OCI-LY1 (cell line): ENCODE results near the gene CRB2.

Experiments used
- H2AFZ ChIP-seq: fragments of 200-600 bp; sonication (generic), shearing (Covaris generic); 2 replicates; pipeline ENCODE4 v1.6.0; 2014; ENCODE audit warnings: antibody characterized with exemption, mild to moderate bottlenecking, low read length
- H3F3A ChIP-seq: fragments of 200-600 bp; sonication (generic), shearing (Covaris generic); 2 replicates; pipeline ENCODE4 v1.6.0; 2014; ENCODE audit warnings: mild to moderate bottlenecking, antibody characterized with exemption, low read length, moderate library complexity; ENCODE audit not compliant: insufficient read depth
- H3K27ac ChIP-seq: fragments of 200-600 bp; sonication (generic); 2 replicates; pipeline ENCODE4 v1.5.1; 2014; ENCODE audit warnings: low read length, mixed run types, mild to moderate bottlenecking, low read depth; ENCODE audit not compliant: poor library complexity, severe bottlenecking
- H3K27me3 ChIP-seq: fragments of 200-600 bp; sonication (generic); 2 replicates; pipeline ENCODE4 v1.6.0; 2014; ENCODE audit warnings: antibody characterized with exemption, mild to moderate bottlenecking, low read length, moderate library complexity; ENCODE audit not compliant: insufficient read depth
- H3K36me3 ChIP-seq: fragments of 200-600 bp; sonication (generic); 2 replicates; pipeline ENCODE4 v1.6.1; 2014; ENCODE audit warnings: mild to moderate bottlenecking, antibody characterized with exemption, low read length, moderate library complexity, mixed read lengths; ENCODE audit not compliant: insufficient read depth
- H3K4me1 ChIP-seq: fragments of 200-600 bp; sonication (generic); 2 replicates; pipeline ENCODE4 v1.5.1; 2014; ENCODE audit warnings: mild to moderate bottlenecking, low read length, moderate library complexity; ENCODE audit not compliant: insufficient read depth, severe bottlenecking
- H3K4me2 ChIP-seq: fragments of 200-600 bp; sonication (generic), shearing (Covaris generic); 2 replicates; pipeline ENCODE4 v1.6.1; 2014; ENCODE audit warnings: low read length
- H3K4me3 ChIP-seq: fragments of 200-600 bp; sonication (generic); 2 replicates; pipeline ENCODE4 v1.5.1; 2014; ENCODE audit warnings: low read length, low read depth, mild to moderate bottlenecking, mixed read lengths; ENCODE audit not compliant: poor library complexity, severe bottlenecking
- H3K79me2 ChIP-seq: fragments of 200-600 bp; shearing (Covaris generic); 2 replicates; pipeline ENCODE4 v1.6.1; 2016; ENCODE audit warnings: mixed run types, low read length, mixed read lengths; ENCODE audit not compliant: insufficient read depth
- H3K9ac ChIP-seq: fragments of 200-600 bp; sonication (generic), shearing (Covaris generic); 2 replicates; pipeline ENCODE4 v1.6.1; 2014; ENCODE audit warnings: mild to moderate bottlenecking, low read length, mixed read lengths
- H3K9me2 ChIP-seq: fragments of 200-600 bp; sonication (generic), shearing (Covaris generic); 2 replicates; pipeline ENCODE4 v1.6.1; 2014; ENCODE audit warnings: low read depth, mild to moderate bottlenecking, low read length, mixed read lengths
- H3K9me3 ChIP-seq: fragments of 200-600 bp; shearing (Covaris generic); 2 replicates; pipeline ENCODE4 v1.6.1; 2014; ENCODE audit warnings: low read length, mixed read lengths
- H4K20me1 ChIP-seq: fragments of 200-600 bp; sonication (generic), shearing (Covaris generic); 2 replicates; pipeline ENCODE4 v1.6.0; 2016; ENCODE audit warnings: mild to moderate bottlenecking, low read length; ENCODE audit not compliant: insufficient read depth
- EZH2 ChIP-seq: fragments of 200-600 bp; sonication (generic), shearing (Covaris generic); IDR thresholded peaks from 2 replicates; pipeline ENCODE4 v1.8.0; 2017; ENCODE audit warnings: borderline replicate concordance, mixed run types, mild to moderate bottlenecking, antibody characterized with exemption, low read length, moderate library complexity, mixed read lengths
- TF ChIP-seq, protein P1 (sequence below): fragments of 200-600 bp; sonication (generic), shearing (Covaris generic); IDR thresholded peaks from 2 replicates; pipeline ENCODE4 v1.5.1; 2017; ENCODE audit warnings: mild to moderate bottlenecking, antibody characterized with exemption, low read length, moderate library complexity, mixed read lengths

The CRB2 gene

DNA sequence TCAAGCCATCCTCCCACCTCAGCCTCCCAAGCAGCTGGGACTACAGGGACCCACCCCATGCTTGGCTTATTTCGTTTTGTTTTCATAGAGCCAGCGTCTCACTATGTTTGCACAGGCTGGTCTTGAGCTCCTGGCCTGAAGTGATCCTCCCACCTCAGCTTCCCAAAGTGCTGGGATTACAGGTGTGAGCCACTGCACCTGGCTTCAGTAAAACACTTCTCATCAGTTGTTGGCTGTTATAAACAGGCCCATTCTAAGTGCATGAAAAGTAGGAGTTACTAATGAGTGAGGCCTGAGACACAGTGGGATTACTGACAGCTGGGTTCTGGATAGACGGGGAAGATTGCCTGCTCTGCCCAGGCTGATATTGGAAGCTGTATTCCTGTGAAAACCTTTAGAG lies 3.5 kb downstream of the CRB2 start:
- H3K9ac ChIP-seq, result no peak overlapping the region
- H3K4me3 ChIP-seq, result no peak overlapping the region
- no peaks in the 10 kb centered on the region for H3K9me2 ChIP-seq
- no peaks in the 10 kb centered on the region for H3K9me3 ChIP-seq
- no peaks in the 10 kb centered on the region for H3K27me3 ChIP-seq
- H4K20me1 ChIP-seq, result no peaks in the 10 kb centered on the region
- peaks cover 11% of the 10 kb centered on the region for H3K4me1 ChIP-seq
- TF ChIP-seq, protein P1, sequence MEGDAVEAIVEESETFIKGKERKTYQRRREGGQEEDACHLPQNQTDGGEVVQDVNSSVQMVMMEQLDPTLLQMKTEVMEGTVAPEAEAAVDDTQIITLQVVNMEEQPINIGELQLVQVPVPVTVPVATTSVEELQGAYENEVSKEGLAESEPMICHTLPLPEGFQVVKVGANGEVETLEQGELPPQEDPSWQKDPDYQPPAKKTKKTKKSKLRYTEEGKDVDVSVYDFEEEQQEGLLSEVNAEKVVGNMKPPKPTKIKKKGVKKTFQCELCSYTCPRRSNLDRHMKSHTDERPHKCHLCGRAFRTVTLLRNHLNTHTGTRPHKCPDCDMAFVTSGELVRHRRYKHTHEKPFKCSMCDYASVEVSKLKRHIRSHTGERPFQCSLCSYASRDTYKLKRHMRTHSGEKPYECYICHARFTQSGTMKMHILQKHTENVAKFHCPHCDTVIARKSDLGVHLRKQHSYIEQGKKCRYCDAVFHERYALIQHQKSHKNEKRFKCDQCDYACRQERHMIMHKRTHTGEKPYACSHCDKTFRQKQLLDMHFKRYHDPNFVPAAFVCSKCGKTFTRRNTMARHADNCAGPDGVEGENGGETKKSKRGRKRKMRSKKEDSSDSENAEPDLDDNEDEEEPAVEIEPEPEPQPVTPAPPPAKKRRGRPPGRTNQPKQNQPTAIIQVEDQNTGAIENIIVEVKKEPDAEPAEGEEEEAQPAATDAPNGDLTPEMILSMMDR, result no peak
- TF ChIP-seq EZH2, result no peak
- H3F3A ChIP-seq, result no peaks in the 10 kb centered on the region
- H2AFZ ChIP-seq, result no peak overlapping the region
- no peak overlapping the region for H3K27ac ChIP-seq
- H3K36me3 ChIP-seq, result no peaks in the 10 kb centered on the region; the same call in 1 of the 2 replicates
- H3K79me2 ChIP-seq, result no peaks in the 10 kb centered on the region
- no peak overlapping the region for H3K4me2 ChIP-seq

DNA sequence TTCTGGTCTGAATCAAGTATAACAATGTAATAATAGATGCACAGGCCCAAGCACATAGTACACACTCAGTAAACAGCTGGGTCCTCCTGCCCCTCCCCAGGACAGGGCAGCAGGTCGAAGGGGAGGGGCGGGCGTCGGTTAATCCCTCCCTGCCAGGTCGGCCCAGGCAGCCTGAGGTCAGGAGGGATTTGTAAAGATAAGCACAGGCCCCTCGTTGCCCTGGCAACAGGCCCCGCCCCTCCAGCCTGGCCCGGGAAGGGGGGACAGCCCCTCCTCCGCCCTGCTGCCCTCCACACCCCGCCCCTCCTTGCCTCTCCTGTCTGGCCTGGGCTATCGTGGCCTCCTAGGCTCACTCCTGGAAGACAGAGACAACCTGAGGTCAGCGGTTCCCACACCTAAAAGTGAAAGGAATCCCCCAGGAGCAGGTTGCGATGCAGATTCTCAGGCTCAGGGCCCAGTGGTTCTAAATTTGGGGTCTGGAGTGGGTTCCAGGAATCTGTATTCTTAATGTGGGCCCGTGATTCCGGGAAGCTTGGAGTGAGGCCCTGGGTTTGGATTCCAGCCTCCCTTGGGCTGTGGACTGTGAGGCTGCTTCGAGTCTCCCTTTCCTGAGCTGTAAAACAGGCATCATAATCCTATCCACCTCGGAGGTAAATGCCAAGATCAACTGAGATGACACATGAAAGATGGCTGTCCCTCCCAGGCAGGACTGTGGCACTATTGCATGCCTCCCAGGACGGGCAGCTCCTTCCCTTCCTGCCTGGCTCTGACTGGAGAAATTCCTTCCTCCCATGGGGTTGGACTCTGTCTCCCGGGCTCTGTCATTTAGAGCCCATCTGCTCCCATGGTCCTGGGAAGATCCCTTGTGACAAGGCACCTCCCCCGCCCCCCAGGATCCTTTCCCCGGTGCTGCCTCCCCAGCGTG lies 4.4 kb downstream of the CRB2 start:
- Histone ChIP-seq H2AFZ (no peak overlapping the region), H3K4me2 (no peak overlapping the region), H3K27me3 (no peaks in the 10 kb centered on the region), H3K36me3 (no peaks in the 10 kb centered on the region; the same call in 1 of the 2 replicates), H3K9ac (no peak overlapping the region), H3K4me3 (no peak overlapping the region), H4K20me1 (no peaks in the 10 kb centered on the region), H3K27ac (no peak overlapping the region), H3K9me3 (no peaks in the 10 kb centered on the region), H3F3A (no peaks in the 10 kb centered on the region), H3K9me2 (no peaks in the 10 kb centered on the region), H3K4me1 (peaks cover 9% of the 10 kb centered on the region), H3K79me2 (no peaks in the 10 kb centered on the region)
- no peak for TF ChIP-seq EZH2
- TF ChIP-seq, protein P1, result no peak

DNA sequence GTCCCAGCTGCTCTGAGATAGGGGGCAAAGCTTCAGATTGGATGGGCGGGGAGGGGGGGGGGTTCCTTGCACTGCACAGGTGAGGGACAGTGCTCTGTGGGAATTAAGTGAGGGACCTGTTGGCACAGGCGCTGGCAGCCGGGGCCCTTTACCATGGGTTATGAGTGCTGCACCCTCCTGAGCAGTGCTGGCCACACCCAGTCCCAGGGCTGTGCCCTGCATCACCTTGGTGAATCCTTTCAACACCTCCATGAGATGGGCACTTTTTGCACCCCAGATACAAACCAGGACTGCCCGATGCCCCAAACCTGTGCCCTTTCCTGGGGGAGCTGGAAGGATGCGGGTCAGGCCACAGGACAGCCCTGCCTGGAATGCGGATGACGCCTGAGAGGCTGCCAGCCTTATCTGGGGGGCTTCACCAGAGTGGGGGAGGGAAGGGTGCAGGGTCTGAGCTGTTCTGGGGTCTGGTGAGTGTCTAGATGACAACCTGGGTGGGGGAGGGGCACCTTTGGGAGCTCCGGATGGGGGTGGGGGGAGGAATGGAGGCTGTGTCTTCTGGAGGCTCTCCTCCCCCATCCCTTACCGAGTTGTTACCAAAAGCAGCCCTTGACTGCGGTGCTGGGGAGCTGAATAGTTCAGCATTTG lies 5.2 kb downstream of the CRB2 start:
- no peaks in the 10 kb centered on the region for H3K9me3 ChIP-seq
- H3K9ac ChIP-seq, result no peak overlapping the region
- no peaks in the 10 kb centered on the region for H3K27me3 ChIP-seq
- no peak overlapping the region for H3K27ac ChIP-seq
- no peaks in the 10 kb centered on the region for H3F3A ChIP-seq
- H3K4me3 ChIP-seq, result no peak overlapping the region
- H3K9me2 ChIP-seq, result no peaks in the 10 kb centered on the region
- no peak overlapping the region for H2AFZ ChIP-seq
- H3K36me3 ChIP-seq, result no peaks in the 10 kb centered on the region; the same call in 1 of the 2 replicates
- H3K4me2 ChIP-seq, result no peak overlapping the region
- no peaks in the 10 kb centered on the region for H4K20me1 ChIP-seq
- no peaks in the 10 kb centered on the region for H3K79me2 ChIP-seq
- peaks cover 9% of the 10 kb centered on the region for H3K4me1 ChIP-seq
- no peak for TF ChIP-seq EZH2
- TF ChIP-seq, protein P1, result no peak
